ENCODE measurements around the gene RAB3GAP1.

The RAB3GAP1 gene

DNA sequence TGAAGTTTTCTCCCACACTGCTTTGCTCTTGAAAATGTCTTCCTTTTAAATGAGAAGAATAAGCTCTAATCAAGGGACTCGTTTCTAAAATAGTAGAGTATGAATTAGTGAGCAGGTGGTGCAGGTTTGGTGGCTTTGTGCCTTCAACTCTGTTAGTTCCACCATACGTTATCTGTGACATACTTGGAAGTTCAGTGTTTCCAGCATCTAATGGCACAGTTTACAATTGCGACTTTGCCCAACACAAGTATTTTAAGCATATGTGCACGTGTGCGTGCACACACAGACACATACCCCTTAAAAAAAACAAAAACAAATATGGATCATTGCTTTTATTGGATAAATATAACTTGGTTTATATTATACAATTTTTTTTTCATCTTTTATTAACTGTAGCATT lies 111.8 kb downstream of the RAB3GAP1 start:
- no peak for DNase-seq (ENCODE audit: low spot score)

DNA sequence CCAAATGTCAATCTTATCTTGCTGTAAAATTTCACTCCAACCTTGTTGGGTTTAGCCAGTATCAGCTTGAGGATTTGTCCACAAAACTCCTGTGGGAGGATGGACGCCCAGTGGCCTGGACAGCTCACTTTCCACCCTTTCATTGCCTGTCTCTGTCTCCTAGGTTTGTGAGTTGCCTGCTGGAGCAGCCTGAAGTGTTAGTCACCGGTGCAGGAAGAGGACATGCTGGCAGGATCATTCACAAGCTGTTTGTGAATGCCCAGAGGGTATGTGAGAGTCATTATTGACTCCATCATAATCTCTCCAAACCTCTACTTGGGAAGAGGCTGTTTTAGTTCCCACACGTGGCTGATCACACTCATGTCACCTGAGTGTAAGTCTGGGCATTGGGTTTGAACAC lies 112.3 kb downstream of the RAB3GAP1 start:
- DNase-seq (ENCODE audit: low spot score), result no peak

DNA sequence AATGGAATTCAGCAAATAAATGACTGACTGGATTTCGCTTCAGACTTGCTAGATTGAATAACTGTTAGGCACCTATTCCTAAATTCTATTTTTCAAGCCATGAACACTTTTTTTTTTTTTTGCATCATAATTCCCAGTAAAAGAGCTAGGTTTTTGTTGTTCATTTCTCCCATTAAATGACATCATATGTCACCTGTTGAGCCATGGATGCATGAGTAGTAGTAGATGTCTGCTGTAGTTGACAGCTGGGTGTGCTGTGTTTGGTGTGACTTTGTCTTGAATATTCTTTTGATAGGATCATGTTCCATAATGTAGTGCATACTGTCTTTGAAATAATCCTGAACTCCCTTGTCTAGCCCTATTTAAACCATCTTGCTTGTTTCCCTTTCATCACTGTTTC lies 115.2 kb downstream of the RAB3GAP1 start:
- no peak for DNase-seq (ENCODE audit: low spot score)

GRCh38 chr2:135168204-135168856 lies 116.2 kb downstream of the RAB3GAP1 start:
- DNase-seq (ENCODE audit: low spot score), result no peak

DNA sequence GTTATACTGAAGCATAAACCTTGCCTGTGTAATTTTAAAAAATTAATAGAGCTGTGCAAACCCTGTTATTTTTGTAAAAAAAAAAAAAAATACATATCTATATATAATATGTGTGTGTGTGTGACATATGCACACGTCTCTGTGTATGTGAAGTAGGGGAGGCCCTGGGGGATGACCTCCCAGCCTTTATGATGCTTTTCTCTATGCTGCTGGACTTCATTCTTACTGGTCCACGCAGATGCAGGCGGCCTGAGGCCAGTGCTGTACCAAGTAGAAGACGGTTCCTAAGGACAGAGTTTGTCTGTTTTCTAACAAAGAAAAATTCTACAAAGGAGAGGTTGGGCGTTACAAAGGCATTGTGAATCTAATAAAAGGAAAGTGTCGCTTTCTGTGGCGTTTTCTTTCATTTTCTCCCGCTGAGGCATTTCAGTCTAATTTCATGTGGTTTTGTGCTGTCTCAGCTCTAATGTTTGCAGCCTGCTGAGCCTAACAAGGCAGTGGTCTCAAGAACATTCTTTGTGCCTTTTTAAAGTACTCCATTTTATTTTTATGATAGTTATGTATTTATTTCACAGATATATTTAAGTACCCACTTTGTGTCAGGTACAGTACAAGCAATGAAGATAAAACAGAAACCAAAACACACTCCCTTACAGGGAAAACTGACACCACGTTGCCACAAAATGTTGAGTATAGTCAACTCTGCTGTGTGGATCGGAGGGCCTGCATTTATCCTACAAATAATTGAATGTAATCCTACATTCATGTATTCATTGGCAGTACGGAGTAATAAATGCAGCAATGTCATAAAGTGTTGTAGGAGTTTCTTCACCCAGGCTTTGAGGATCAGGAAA lies 118.0 kb downstream of the RAB3GAP1 start:
- no peak for DNase-seq (ENCODE audit: low spot score)

DNA sequence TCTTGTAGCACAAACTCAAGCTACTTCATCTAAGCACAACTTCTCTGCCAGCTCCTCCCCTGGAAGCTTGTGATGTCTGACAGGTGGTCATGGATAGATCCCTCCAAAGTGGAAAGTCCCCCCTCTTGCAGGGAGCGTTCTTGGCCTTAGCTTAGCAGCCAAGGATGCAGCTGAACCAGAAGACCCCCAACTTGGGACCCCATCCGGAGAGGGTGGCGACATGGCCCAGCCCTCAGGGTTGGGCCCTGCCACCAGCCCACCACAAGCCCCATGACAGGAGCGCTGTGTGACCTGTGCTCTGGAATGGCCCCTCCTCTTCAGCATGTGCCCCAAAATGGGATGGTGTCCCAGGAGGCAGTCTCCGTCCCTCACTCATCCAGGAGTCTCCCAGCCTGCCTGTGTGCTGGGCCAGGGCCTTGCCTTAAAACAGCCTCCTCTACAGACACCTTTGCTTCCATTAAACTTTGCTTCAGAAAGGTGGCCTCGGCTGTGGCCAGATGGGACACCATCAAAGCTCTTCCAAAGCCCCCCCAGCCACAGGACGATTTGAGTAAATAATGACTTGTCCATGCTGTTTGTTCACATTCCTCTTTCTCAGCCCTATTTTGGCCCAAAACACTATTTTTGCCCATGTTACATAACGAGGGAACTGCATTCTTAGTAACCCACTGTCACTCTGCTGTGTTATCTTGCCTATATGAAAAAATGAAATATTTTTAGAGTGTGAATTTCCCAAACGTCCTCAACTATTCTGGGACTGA lies 122.1 kb downstream of the RAB3GAP1 start:
- no peak for DNase-seq (ENCODE audit: low spot score)

DNA sequence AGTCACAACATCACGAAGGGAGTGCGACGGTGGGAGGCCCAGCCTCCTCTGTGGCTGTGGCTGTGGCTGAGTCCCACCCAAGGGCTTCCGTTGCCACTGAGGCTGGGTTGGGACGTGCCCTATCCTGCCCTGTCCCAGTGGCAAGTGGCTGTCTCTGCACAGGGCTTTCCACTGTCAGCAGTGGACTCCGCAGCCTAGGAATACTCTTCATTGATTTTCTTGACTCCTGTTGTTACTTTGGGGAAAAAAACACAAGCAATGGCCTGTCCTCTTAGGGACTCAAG lies 122.7 kb downstream of the RAB3GAP1 start:
- no peak for DNase-seq (ENCODE audit: low spot score)

- no peak for DNase-seq (ENCODE audit: low spot score)
Measured at GRCh38 chr2:135175177-135175576, 123.1 kb downstream of the RAB3GAP1 start.

- DNase-seq (ENCODE audit: low spot score), result no peak
Measured at GRCh38 chr2:135179689-135180088, 127.6 kb downstream of the RAB3GAP1 start.

- DNase-seq (ENCODE audit: low spot score), result no peak
Measured at GRCh38 chr2:135182190-135182589, 130.1 kb downstream of the RAB3GAP1 start.

GRCh38 chr2:135182601-135183000 lies 130.5 kb downstream of the RAB3GAP1 start:
- DNase-seq (ENCODE audit: low spot score), result no peak

DNA sequence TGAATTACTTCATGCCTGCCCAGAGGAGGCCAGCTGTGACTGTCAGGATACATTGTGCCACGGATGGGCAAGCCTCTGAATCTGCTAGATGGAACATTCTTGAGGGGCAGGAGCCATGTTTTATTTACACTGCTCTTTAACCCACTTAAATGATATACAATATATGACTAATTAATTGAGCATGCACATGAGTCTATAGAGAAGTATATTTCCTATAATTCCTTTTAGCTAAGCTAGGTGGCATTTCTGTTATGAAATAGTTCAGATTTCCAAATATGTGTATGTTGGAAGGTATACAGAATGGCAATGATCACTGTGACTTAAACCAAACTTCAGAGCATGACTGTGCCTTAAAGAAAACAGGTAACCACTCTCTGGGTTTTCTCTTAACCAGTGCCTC lies 131.7 kb downstream of the RAB3GAP1 start:
- DNase-seq (ENCODE audit: low spot score), result no peak

- no peak for DNase-seq (ENCODE audit: low spot score)
Measured at GRCh38 chr2:135186054-135186453, 134.0 kb downstream of the RAB3GAP1 start.

- no peak for DNase-seq (ENCODE audit: low spot score)
Measured at GRCh38 chr2:135187270-135187669, 135.2 kb downstream of the RAB3GAP1 start.

- DNase-seq (ENCODE audit: low spot score), result no peak
Measured at GRCh38 chr2:135189148-135189547, 137.1 kb downstream of the RAB3GAP1 start.

DNA sequence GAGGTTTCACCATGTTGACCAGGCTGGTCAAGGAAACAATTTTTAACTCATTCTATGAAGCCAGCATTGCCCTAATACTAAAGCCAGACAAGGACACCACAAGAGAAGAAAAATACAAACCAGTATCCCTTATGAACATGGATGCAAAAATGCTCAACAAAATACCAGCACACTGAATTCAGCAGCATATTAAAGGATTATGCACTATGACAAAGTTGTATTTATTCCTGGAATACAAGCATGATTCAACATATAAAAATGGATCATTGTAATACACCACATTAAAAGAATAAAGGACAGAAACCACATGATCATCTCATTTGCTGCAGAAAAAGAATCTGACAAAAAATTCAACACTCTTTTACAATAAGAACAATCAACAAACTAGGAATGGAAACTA lies 138.7 kb downstream of the RAB3GAP1 start:
- no peak for DNase-seq (ENCODE audit: low spot score)

DNA sequence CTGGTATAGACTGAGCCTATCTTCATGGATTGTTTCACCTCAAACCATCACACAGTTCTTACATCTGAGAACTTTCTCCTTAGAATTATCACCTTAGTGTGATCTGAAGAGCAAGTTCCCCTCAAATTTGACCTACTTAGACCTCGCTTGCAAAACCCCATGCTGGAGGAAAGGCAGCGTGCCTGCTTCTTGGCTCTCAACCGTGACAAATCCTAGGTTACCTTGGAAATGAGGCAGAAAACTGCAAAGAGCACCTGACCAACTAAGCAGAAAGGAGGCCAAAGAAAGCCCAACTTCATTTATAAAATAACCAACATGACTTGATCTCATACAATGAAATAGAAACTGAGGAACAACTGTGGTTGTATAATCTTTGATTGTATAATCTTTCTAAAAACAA lies 146.4 kb downstream of the RAB3GAP1 start:
- DNase-seq (ENCODE audit: low spot score), result no peak

DNA sequence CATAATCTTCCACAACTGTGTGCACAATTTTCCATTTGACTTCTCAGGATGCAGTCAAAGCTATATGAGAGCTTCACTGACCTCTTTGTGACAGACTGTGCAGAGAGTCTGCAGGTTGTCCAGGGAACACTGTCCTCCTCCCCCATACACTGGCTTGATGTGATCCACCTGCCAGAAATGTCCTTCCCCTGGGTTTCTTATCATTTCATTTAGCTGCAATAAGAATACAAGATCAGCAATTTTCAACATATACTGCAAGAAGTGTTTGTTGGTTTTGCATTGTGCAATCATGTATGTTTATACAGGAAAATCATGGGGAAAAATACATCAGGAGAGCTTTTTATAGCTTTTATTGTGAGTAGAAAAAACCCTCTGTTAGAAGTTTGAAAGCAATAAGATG lies 150.7 kb downstream of the RAB3GAP1 start:
- no peak for DNase-seq (ENCODE audit: low spot score)

DNA sequence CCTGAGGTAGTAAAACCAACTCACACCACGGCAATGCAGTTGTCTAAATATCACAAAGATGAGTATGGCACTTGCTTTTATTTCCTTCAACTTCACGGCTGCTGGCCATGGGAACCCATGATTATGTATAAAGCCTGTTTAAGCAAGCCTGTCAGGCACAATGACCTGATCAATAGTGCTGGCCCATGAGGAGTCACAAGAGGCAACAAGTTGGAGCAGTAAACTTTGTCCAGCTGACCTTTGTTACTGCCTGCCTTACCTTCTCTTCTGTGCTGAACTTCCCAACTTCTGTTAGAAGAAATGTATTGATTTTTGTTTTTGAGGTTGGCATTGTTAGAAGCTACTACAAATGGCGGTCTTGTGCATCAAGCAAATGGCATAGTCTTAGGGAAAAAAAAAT lies 151.9 kb downstream of the RAB3GAP1 start:
- DNase-seq (ENCODE audit: low spot score), result no peak

GRCh38 chr2:135208016-135208415 lies 155.9 kb downstream of the RAB3GAP1 start:
- no peak for DNase-seq (ENCODE audit: low spot score)

DNA sequence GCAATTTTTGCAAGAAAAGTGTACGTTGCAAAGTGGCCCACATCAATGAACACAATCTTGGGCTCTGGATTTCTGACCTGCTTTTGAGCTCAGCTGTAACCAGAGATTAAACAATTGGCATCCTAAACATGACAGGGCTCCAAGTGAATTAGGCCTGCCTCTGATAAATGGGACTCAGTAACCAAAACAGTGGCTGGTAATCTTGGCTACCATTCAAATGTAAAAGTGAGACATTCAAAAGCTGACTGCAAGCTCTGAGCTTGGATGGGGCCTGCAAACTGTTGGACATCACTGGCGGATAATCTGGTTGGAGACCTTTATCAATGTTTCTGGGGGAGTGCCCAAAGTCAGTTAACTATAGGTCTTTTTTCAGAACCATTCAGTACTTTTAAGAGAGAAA lies 160.7 kb downstream of the RAB3GAP1 start:
- no peak for DNase-seq (ENCODE audit: low spot score)

GRCh38 chr2:135218426-135218825 lies 166.3 kb downstream of the RAB3GAP1 start:
- no peak for DNase-seq (ENCODE audit: low spot score)

DNA sequence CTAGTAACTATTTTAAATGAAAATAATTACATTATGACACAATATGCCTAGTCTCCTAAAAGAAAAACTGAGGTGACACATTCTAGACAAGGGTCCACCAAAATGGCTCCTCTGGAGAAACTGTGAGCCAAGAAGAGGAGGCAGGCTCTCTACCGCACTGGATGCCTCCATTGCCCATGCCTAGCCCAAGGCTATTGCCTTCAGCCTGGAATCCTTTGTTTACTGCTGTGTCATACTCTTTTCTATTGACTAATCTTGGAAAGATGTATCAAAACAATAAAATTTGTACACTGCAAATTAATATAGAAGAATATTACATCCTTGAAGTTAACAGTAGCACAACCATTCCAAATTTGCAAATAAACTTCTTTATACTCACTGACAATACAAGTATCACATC lies 167.1 kb downstream of the RAB3GAP1 start:
- no peak for DNase-seq (ENCODE audit: low spot score)

Data from hepatic stellate cell (primary cell).